Neural cell (in vitro differentiated cells): Measurements from ENCODE around the gene CD163. TPM values are rescaled to one million over a fixed set of nuclear protein-coding genes. Genes with fewer than 3 reads are reported as not detected.
"Not testable (repeated sequence)": the region's sequence is repeated elsewhere in the genome, so short reads cannot be mapped to it uniquely, and the experiment has no call there.

Experiments used
- H2AFZ ChIP-seq: fragments of 200-600, 300-800 bp; sonication (generic), shearing (Covaris generic); 2 replicates; pipeline ENCODE4 v1.6.0; 2014; ENCODE audit warnings: low read depth, mild to moderate bottlenecking, antibody characterized with exemption, low read length, moderate library complexity
- H3F3A ChIP-seq: fragments of 200-600 bp; shearing (Covaris generic); 2 replicates; pipeline ENCODE4 v1.6.1; 2016; ENCODE audit warnings: mild to moderate bottlenecking, moderate library complexity, mixed read lengths, antibody characterized with exemption, low read length; ENCODE audit not compliant: insufficient read depth, poor library complexity, severe bottlenecking
- H3K27ac ChIP-seq: fragments of 200-600, 300-800 bp; sonication (generic), shearing (Covaris generic); 2 replicates; pipeline ENCODE4 v1.5.1; 2014; ENCODE audit warnings: mild to moderate bottlenecking, low read length, moderate library complexity
- H3K27me3 ChIP-seq: fragments of 300-800, 200-600 bp; sonication (generic), shearing (Covaris generic); 2 replicates; pipeline ENCODE4 v1.6.0; 2014; ENCODE audit warnings: mild to moderate bottlenecking, low read depth, low read length, moderate library complexity; ENCODE audit not compliant: insufficient read depth
- H3K36me3 ChIP-seq: fragments of 300-800, 200-600 bp; sonication (generic), shearing (Covaris generic); 2 replicates; pipeline ENCODE4 v1.5.1; 2014; ENCODE audit warnings: mild to moderate bottlenecking, antibody characterized with exemption, low read length, moderate library complexity; ENCODE audit not compliant: insufficient read depth
- H3K4me2 ChIP-seq: fragments of 300-800, 200-600 bp; sonication (generic), shearing (Covaris generic); 2 replicates; pipeline ENCODE4 v1.6.0; 2014; ENCODE audit warnings: mild to moderate bottlenecking, low read length
- H3K4me3 ChIP-seq: fragments of 300-800, 200-600 bp; sonication (generic), shearing (Covaris generic); 2 replicates; pipeline ENCODE4 v1.5.1; 2014; ENCODE audit warnings: mild to moderate bottlenecking, low read length, moderate library complexity
- H3K79me2 ChIP-seq: fragments of 200-600 bp; shearing (Covaris generic); replicated peaks from 2 replicates; pipeline ENCODE4 v1.6.0; 2014; ENCODE audit warnings: mild to moderate bottlenecking, low read length, moderate library complexity; ENCODE audit not compliant: insufficient read depth
- H3K9ac ChIP-seq: fragments of 300-800, 200-600 bp; sonication (generic), shearing (Covaris generic); 2 replicates; pipeline ENCODE4 v1.6.1; 2016; ENCODE audit warnings: mild to moderate bottlenecking, low read length, mixed read lengths
- H3K9me2 ChIP-seq: fragments of 200-600 bp; shearing (Covaris generic); 2 replicates; pipeline ENCODE4 v1.6.1; 2016; ENCODE audit warnings: mild to moderate bottlenecking, low read length, mixed read lengths; ENCODE audit not compliant: insufficient read depth
- H3K9me3 ChIP-seq: fragments of 200-600, 300-800 bp; sonication (generic), shearing (Covaris generic); 2 replicates; pipeline ENCODE4 v1.6.1; 2016; ENCODE audit warnings: mild to moderate bottlenecking, mixed run types, low read length, moderate library complexity, mixed read lengths
- H4K20me1 ChIP-seq: fragments of 200-600 bp; shearing (Covaris generic); 2 replicates; pipeline ENCODE4 v1.6.1; 2016; ENCODE audit warnings: mild to moderate bottlenecking, mixed run types; ENCODE audit not compliant: insufficient read depth
- EP300 ChIP-seq: fragments of 450-650 bp; conservative IDR thresholded peaks from 2 replicates; pipeline ENCODE4 v1.6.1; 2014; ENCODE audit warnings: antibody characterized with exemption, mild to moderate bottlenecking, moderate library complexity; ENCODE audit not compliant: poor library complexity, severe bottlenecking
- EZH2 ChIP-seq: fragments of 200-600, 300-800 bp; shearing (Covaris generic), sonication (generic); IDR thresholded peaks from 2 replicates; pipeline ENCODE4 v1.6.1; 2014; ENCODE audit warnings: antibody characterized with exemption, low read length, borderline replicate concordance, mild to moderate bottlenecking; ENCODE audit not compliant: insufficient read depth, poor library complexity, severe bottlenecking
- MXI1 ChIP-seq: fragments of 450-650 bp; conservative IDR thresholded peaks from 2 replicates; pipeline ENCODE4 v1.6.1; 2014; ENCODE audit warnings: antibody characterized with exemption, mild to moderate bottlenecking; ENCODE audit not compliant: poor library complexity, severe bottlenecking
- POLR2AphosphoS5 ChIP-seq: IDR thresholded peaks from 2 replicates; pipeline ENCODE4 v1.6.1; 2012
- RAD21 ChIP-seq: fragments of 450-650 bp; conservative IDR thresholded peaks from 2 replicates; pipeline ENCODE4 v1.6.1; 2014; ENCODE audit warnings: antibody characterized with exemption, mild to moderate bottlenecking, moderate library complexity
- REST ChIP-seq: IDR thresholded peaks from 2 replicates; pipeline ENCODE4 v1.6.1; 2012; ENCODE audit warnings: borderline replicate concordance
- SMC3 ChIP-seq: fragments of 450-650 bp; conservative IDR thresholded peaks from 2 replicates; pipeline ENCODE4 v1.6.1; 2014; ENCODE audit warnings: antibody characterized with exemption, mild to moderate bottlenecking, moderate library complexity; ENCODE audit not compliant: poor library complexity
- TAF1 ChIP-seq: IDR thresholded peaks from 2 replicates; pipeline ENCODE4 v1.6.1; 2012; ENCODE audit warnings: low read depth
- polyA plus RNA-seq: library from polyadenylated mRNA; depleted of rRNA; stranded (reverse); fragments of >200 nt; gene quantifications from 2 replicates; pipeline ENCODE4 v1.2.3, GENCODE V29; 2014
- TF ChIP-seq, protein P1 (sequence below): fragments of 450-650 bp; IDR thresholded peaks from 2 replicates; pipeline ENCODE4 v1.5.1; 2014; ENCODE audit warnings: antibody characterized with exemption, mild to moderate bottlenecking, moderate library complexity; ENCODE audit not compliant: poor library complexity, severe bottlenecking

The CD163 gene
- polyA plus RNA-seq, 1 donor from 2014 or later: not detected

DNA sequence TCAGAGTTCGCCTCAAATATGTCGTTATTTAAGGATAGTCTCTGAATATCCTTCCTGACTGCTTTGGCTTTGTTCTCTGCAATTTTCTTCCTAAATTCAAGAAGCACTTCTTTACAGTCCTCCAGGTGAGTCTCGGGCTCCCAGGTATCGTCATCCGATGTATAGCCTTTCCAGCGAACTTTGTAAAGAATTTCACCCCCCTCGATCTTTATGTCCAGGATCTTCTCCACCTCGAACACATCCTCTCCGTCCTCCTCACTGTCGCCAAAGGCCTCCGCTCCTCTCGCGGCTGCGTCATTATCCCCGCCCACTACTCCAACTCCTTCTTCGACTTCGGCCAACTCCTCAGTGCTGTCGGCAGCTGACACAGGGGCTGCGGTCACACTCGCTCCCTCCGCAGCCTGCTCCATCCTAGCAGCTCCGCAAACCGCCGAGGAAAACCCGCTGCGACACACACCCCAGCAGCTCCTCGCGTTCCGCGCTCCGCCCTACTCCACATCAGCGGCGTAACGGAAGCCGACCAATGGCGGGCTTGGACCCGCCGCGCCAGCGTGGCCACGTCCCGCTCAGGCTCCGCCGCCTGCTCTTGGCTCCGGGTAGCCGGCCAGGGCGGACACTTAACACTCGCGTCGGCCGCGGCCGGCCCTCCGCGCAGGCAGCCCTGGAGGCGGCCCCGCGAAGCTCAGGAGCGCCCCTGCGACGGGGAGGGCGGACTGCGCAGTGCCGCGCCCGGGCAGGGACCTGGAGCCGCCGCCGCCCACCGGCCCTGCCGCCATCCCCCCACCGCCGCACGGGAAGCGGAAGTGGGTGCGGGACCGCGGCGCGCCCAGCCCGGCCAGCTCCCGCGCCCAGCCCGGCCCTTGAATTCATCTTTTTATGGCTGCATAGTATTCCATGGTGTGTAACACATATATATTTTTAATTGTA, 63.7 kb downstream of the CD163 start:
- Histone ChIP-seq H3K4me2 (no peak overlapping the region), H3K36me3 (no peaks in the 10 kb centered on the region), H3K9ac (peak overlapping the region; percentile 9), H3F3A (no peaks in the 10 kb centered on the region), H3K9me3 (no peaks in the 10 kb centered on the region), H3K79me2 (no peaks in the 10 kb centered on the region), H3K27ac (no peak overlapping the region), H2AFZ (no peak overlapping the region), H4K20me1 (no peaks in the 10 kb centered on the region), H3K27me3 (peaks cover 10% of the 10 kb centered on the region), H3K9me2 (no peaks in the 10 kb centered on the region), H3K4me3 (peak overlapping the region; percentile 61)
- TF ChIP-seq TAF1 (no peak), EZH2 (no peak)
- TF ChIP-seq, protein P1, sequence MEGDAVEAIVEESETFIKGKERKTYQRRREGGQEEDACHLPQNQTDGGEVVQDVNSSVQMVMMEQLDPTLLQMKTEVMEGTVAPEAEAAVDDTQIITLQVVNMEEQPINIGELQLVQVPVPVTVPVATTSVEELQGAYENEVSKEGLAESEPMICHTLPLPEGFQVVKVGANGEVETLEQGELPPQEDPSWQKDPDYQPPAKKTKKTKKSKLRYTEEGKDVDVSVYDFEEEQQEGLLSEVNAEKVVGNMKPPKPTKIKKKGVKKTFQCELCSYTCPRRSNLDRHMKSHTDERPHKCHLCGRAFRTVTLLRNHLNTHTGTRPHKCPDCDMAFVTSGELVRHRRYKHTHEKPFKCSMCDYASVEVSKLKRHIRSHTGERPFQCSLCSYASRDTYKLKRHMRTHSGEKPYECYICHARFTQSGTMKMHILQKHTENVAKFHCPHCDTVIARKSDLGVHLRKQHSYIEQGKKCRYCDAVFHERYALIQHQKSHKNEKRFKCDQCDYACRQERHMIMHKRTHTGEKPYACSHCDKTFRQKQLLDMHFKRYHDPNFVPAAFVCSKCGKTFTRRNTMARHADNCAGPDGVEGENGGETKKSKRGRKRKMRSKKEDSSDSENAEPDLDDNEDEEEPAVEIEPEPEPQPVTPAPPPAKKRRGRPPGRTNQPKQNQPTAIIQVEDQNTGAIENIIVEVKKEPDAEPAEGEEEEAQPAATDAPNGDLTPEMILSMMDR: peak; percentile 31

DNA sequence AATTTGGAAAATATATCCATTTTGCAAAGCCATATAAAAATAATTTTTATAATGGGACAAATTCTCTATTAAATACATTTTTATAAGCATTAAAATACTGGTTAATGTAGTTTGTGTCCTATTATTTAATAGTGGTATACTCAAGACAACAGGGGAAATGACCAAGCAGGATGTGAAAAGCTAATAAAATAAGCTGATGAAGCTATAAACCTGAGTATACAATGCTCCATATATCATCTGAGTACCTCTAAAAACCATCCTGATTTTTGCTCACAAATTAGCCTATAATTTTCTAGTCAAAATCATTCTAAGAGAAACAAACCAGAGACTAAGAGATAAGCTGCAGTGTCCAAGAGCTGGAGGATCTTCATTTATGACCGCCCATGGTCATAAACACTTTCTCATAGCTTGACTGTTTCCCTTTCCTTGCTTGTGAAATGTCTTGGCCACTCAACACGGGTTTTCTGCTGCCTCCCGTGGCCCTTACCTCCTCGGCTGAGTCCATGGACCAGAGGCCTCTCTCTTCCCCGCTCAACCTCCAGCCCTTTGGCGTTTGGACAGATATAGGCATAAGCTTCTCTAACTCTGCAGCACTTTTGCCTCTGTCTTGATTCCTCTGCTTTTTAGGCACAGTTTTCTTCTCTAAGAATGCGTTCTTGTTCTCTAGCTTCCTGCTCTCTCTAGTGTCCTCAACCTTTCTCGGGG, 65.1 kb downstream of the CD163 start:
- not testable (repeated sequence) for H3K4me2 ChIP-seq, H2AFZ ChIP-seq, H3K4me3 ChIP-seq, H3K9ac ChIP-seq, H3F3A ChIP-seq, H3K9me3 ChIP-seq, H3K79me2 ChIP-seq, H4K20me1 ChIP-seq, H3K36me3 ChIP-seq, H3K27ac ChIP-seq, H3K9me2 ChIP-seq
- peaks cover 10% of the 10 kb centered on the region for H3K27me3 ChIP-seq

- not testable (repeated sequence) for H3K9me3 ChIP-seq, H3K36me3 ChIP-seq, H4K20me1 ChIP-seq, H3K4me2 ChIP-seq, H3K4me3 ChIP-seq, H3F3A ChIP-seq, H3K27ac ChIP-seq, H3K9me2 ChIP-seq, H3K9ac ChIP-seq, H3K79me2 ChIP-seq, H2AFZ ChIP-seq, H3K27me3 ChIP-seq
Measured at GRCh38 chr12:7437494-7437893, 66.1 kb downstream of the CD163 start.

GRCh38 chr12:7434670-7435069, 68.9 kb downstream of the CD163 start:
- no peak overlapping the region for H2AFZ ChIP-seq
- H4K20me1 ChIP-seq: no peaks in the 10 kb centered on the region
- no peak overlapping the region for H3K9ac ChIP-seq
- H3K27me3 ChIP-seq: peaks cover 5% of the 10 kb centered on the region
- no peaks in the 10 kb centered on the region for H3F3A ChIP-seq
- H3K4me3 ChIP-seq: no peak overlapping the region
- H3K9me2 ChIP-seq: no peaks in the 10 kb centered on the region
- H3K4me2 ChIP-seq: no peak overlapping the region
- no peaks in the 10 kb centered on the region for H3K79me2 ChIP-seq
- TF ChIP-seq, protein P1: no peak
- TF ChIP-seq EP300: no peak
- no peak for TF ChIP-seq SMC3
- no peak for TF ChIP-seq MXI1
- no peak for TF ChIP-seq TAF1
- TF ChIP-seq EZH2: no peak
- no peak for TF ChIP-seq REST
- no peak for TF ChIP-seq POLR2AphosphoS5
- no peak for TF ChIP-seq RAD21
- no peaks in the 10 kb centered on the region for H3K36me3 ChIP-seq
- no peaks in the 10 kb centered on the region for H3K9me3 ChIP-seq
- no peak overlapping the region for H3K27ac ChIP-seq
